GM12801 (cell line): ENCODE data around the gene LYVE1.

Source experiments
- CTCF ChIP-seq: IDR thresholded peaks from one replicate; pipeline ENCODE4 v1.5.1; 2011; ENCODE audit warnings: control low read depth; ENCODE audit not compliant: insufficient read length; ENCODE audit errors: extremely low read depth

The LYVE1 gene

GRCh38 chr11:10556590-10556989, 11.9 kb downstream of the LYVE1 start:
- TF ChIP-seq CTCF: no peak

- no peak for TF ChIP-seq CTCF
These were observed 16.6 kb downstream of the LYVE1 start for GRCh38 chr11:10551845-10552352.

GRCh38 chr11:10551290-10551592, 17.2 kb downstream of the LYVE1 start:
- no peak for TF ChIP-seq CTCF

GRCh38 chr11:10550503-10551289, 17.8 kb downstream of the LYVE1 start:
- TF ChIP-seq CTCF: no peak

- TF ChIP-seq CTCF: no peak
These were observed 23.7 kb downstream of the LYVE1 start for GRCh38 chr11:10544491-10545465.

GRCh38 chr11:10543782-10544181, 24.7 kb downstream of the LYVE1 start:
- TF ChIP-seq CTCF: no peak

- no peak for TF ChIP-seq CTCF
These were observed 25.7 kb downstream of the LYVE1 start for GRCh38 chr11:10542776-10543175.
